ENCODE data around the gene TIMM23. TPM values are rescaled to one million over a fixed set of nuclear protein-coding genes. Genes with fewer than 3 reads are reported as not detected.
A peak's percentile ranks its signal among the peaks of the same experiment; 100 is the strongest.

Gene TIMM23
- total RNA-seq, 4 donors from 2014 or later: 105 to 134 (median 126) TPM

- peaks cover 64 to 65% of the 10 kb centered on the region in 2 donors for H3K4me1 ChIP-seq
- no peak for DNase-seq
- no peak overlapping the region for H3K4me3 ChIP-seq
- intact Hi-C loops (cut with DNase I; ENCODE audit: low total_unique reads): no loop called here
- H3K36me3 ChIP-seq: peaks cover 0 to 38% of the 10 kb centered on the region in 2 donors
- peak in 1 of 2 donors; percentile 76 for ATAC-seq
- TF ChIP-seq CTCF (IDR thresholded peaks at IDR 0.05 in 4 of 5, conservative IDR thresholded peaks at IDR 0.05 in 1 of 5) (no peak), POLR2A (IDR thresholded peaks at IDR 0.05) (no peak)
- in situ Hi-C loops (cut with MboI; ENCODE audit: low sequenced_read_pairs in 4 of 4): loop anchor here in 1 of 4 donors (25.0 kb wide), 1 partner anchor 1030 kb away; the partner anchor contains the start of gene DEPP1
- H3K27ac ChIP-seq: peak overlapping the region; percentile 50 to 96 (median 90)
- H3K9me3 ChIP-seq: no peaks in the 10 kb centered on the region
- no peaks in the 10 kb centered on the region for H3K27me3 ChIP-seq
These were observed 44.5 kb downstream of the TIMM23 start for GRCh38 chr10:46016811-46017210.

- Histone ChIP-seq H3K36me3 (peaks cover 0 to 29% of the 10 kb centered on the region in 2 donors), H3K27ac (peak overlapping the region; percentile 38 to 96 (median 90)), H3K27me3 (no peaks in the 10 kb centered on the region), H3K4me3 (no peak overlapping the region), H3K4me1 (peaks cover 73 to 74% of the 10 kb centered on the region in 2 donors), H3K9me3 (no peaks in the 10 kb centered on the region)
- ATAC-seq (no peak), DNase-seq (no peak)
- TF ChIP-seq POLR2A (IDR thresholded peaks at IDR 0.05): no peak
- TF ChIP-seq CTCF (IDR thresholded peaks at IDR 0.05 in 4 of 5, conservative IDR thresholded peaks at IDR 0.05 in 1 of 5): no peak
- intact Hi-C loops (cut with DNase I; ENCODE audit: low total_unique reads): no loop called here
- in situ Hi-C loops (cut with MboI; ENCODE audit: low sequenced_read_pairs in 4 of 4): loop anchor here in 1 of 4 donors (25.0 kb wide), 1 partner anchor 1030 kb away; the partner anchor contains the start of gene DEPP1
These were observed 45.4 kb downstream of the TIMM23 start for GRCh38 chr10:46017733-46018132.

- DNase-seq (no peak), ATAC-seq (no peak)
- Histone ChIP-seq H3K9me3 (no peaks in the 10 kb centered on the region), H3K27me3 (no peaks in the 10 kb centered on the region), H3K4me3 (no peak overlapping the region), H3K4me1 (peaks cover 76 to 79% of the 10 kb centered on the region in 2 donors), H3K36me3 (peaks cover 0 to 20% of the 10 kb centered on the region in 2 donors), H3K27ac (peak overlapping the region; percentile 38 to 96 (median 90))
- intact Hi-C loops (cut with DNase I; ENCODE audit: low total_unique reads): no loop called here
- no peak for TF ChIP-seq POLR2A (IDR thresholded peaks at IDR 0.05)
- no peak for TF ChIP-seq CTCF (IDR thresholded peaks at IDR 0.05 in 4 of 5, conservative IDR thresholded peaks at IDR 0.05 in 1 of 5)
- in situ Hi-C loops (cut with MboI; ENCODE audit: low sequenced_read_pairs in 4 of 4): loop anchor here in 1 of 4 donors (25.0 kb wide), 1 partner anchor 1031 kb away; the partner anchor contains the start of gene DEPP1
These were observed 46.3 kb downstream of the TIMM23 start for GRCh38 chr10:46018453-46019176.

- DNase-seq: no peak
- H3K27ac ChIP-seq: peak overlapping the region; percentile 38 to 96 (median 90)
- peaks cover 81 to 84% of the 10 kb centered on the region in 2 donors for H3K4me1 ChIP-seq
- no peak for TF ChIP-seq CTCF (IDR thresholded peaks at IDR 0.05 in 4 of 5, conservative IDR thresholded peaks at IDR 0.05 in 1 of 5)
- no peak for TF ChIP-seq POLR2A (IDR thresholded peaks at IDR 0.05)
- intact Hi-C loops (cut with DNase I; ENCODE audit: low total_unique reads): no loop called here
- ATAC-seq: no peak
- in situ Hi-C loops (cut with MboI; ENCODE audit: low sequenced_read_pairs in 4 of 4): loop anchor here in 1 of 4 donors (25.0 kb wide), 1 partner anchor 1032 kb away; the partner anchor contains the start of gene DEPP1
- H3K9me3 ChIP-seq: no peaks in the 10 kb centered on the region
- H3K36me3 ChIP-seq: peaks cover 0 to 15% of the 10 kb centered on the region in 2 donors
- no peak overlapping the region for H3K4me3 ChIP-seq
- no peaks in the 10 kb centered on the region for H3K27me3 ChIP-seq
These were observed 46.9 kb downstream of the TIMM23 start for GRCh38 chr10:46019177-46019528.
